SK-MEL-5 (cell line): ENCODE results near the gene CAPSL. TPM values are rescaled to one million over a fixed set of nuclear protein-coding genes. Genes with fewer than 3 reads are reported as not detected.
A peak's percentile ranks its signal among the peaks of the same experiment; 100 is the strongest.
"Not testable (repeated sequence)": the region's sequence is repeated elsewhere in the genome, so short reads cannot be mapped to it uniquely, and the experiment has no call there.

Source experiments
- DNase-seq: peaks from one replicate; pipeline ENCODE4 v3.0.0-alpha.2; 2016; ENCODE audit warnings: low read depth, low spot score
- in situ Hi-C: cut with HindIII; loops from 2 replicates; pipeline ENCODE4 v1.10.0; 2016; ENCODE audit warnings: low sequenced_read_pairs, high pct_unique_total_duplicates, low pct_unique_long_range_greater_than_20kb
- polyA plus RNA-seq, 2 experiments: library from polyadenylated mRNA; depleted of rRNA; stranded (reverse); fragments of >200 nt; gene quantifications; 2 replicates each; pipeline ENCODE4 v1.2.3, GENCODE V29; 2015
- total RNA-seq: library from RNA; depleted of rRNA; stranded (reverse); fragments of >200 nt; shearing (Covaris generic); gene quantifications from 2 replicates; pipeline ENCODE4 v1.2.3, GENCODE V29; 2014; rRNA removed

Gene CAPSL
- total RNA-seq = not detected in 2 replicates
- polyA plus RNA-seq (2015; cell fraction: cytosol; rRNA removed) = not detected in 2 replicates
- not detected in 2 replicates for polyA plus RNA-seq (2015; cell fraction: nucleus; rRNA removed)

- in situ Hi-C loops = no loop called here
- DNase-seq = peak; percentile 61
These were observed at the start of gene CAPSL for GRCh38 chr5:35938568-35939227. TSS of gene CAPSL (minus strand) at chr5:35938622. CDS start at chr5:35921120, 17,502 bp downstream.

- in situ Hi-C loops = no loop called here
- no peak for DNase-seq
These were observed 49.4 kb upstream of the CAPSL start for GRCh38 chr5:35987776-35988175.

- in situ Hi-C loops = no loop called here
These were observed 41.3 kb upstream of the CAPSL start for GRCh38 chr5:35979715-35980114.

GRCh38 chr5:35976859-35977258 is 38.4 kb upstream of the CAPSL start:
- in situ Hi-C loops, DNase-seq: not testable (repeated sequence)

More at GRCh38 chr5:35979715-35980114, 41.3 kb upstream of the CAPSL start:
- DNase-seq = no peak

- no peak for DNase-seq
- in situ Hi-C loops = no loop called here
These were observed 36.1 kb upstream of the CAPSL start for GRCh38 chr5:35974570-35974969.

GRCh38 chr5:35971878-35972210 is 33.4 kb upstream of the CAPSL start:
- DNase-seq = no peak
- in situ Hi-C loops = no loop called here

GRCh38 chr5:35971186-35971877 is 32.9 kb upstream of the CAPSL start:
- DNase-seq = no peak

GRCh38 chr5:35963381-35963843 is 25.0 kb upstream of the CAPSL start:
- in situ Hi-C loops = no loop called here
- DNase-seq = peak; percentile 65

More at GRCh38 chr5:35971186-35971877, 32.9 kb upstream of the CAPSL start:
- in situ Hi-C loops = no loop called here

- in situ Hi-C loops = no loop called here
- no peak for DNase-seq
These were observed 21.9 kb upstream of the CAPSL start for GRCh38 chr5:35960328-35960727.

GRCh38 chr5:35956429-35956828 is 18.0 kb upstream of the CAPSL start:
- no peak for DNase-seq
- in situ Hi-C loops = no loop called here

- in situ Hi-C loops = no loop called here
- no peak for DNase-seq
These were observed 15.8 kb upstream of the CAPSL start for GRCh38 chr5:35954175-35954574.

- in situ Hi-C loops = no loop called here
- no peak for DNase-seq
These were observed 8.7 kb upstream of the CAPSL start for GRCh38 chr5:35947085-35947484.

GRCh38 chr5:35939639-35940038 is 1.2 kb upstream of the CAPSL start:
- in situ Hi-C loops = no loop called here
- DNase-seq = no peak

GRCh38 chr5:35926389-35927051 is 11.9 kb downstream of the CAPSL start:
- in situ Hi-C loops = no loop called here
- peak; percentile 82 for DNase-seq

GRCh38 chr5:35924950-35925722 is 13.3 kb downstream of the CAPSL start:
- in situ Hi-C loops = no loop called here
- DNase-seq = peak; percentile 69

- no peak for DNase-seq
- in situ Hi-C loops = no loop called here
These were observed 14.1 kb downstream of the CAPSL start for GRCh38 chr5:35924122-35924949.

GRCh38 chr5:35922468-35922867 is 16.0 kb downstream of the CAPSL start:
- no peak for DNase-seq
- in situ Hi-C loops = no loop called here
